ENCODE results near the gene KCTD16.

DNA sequence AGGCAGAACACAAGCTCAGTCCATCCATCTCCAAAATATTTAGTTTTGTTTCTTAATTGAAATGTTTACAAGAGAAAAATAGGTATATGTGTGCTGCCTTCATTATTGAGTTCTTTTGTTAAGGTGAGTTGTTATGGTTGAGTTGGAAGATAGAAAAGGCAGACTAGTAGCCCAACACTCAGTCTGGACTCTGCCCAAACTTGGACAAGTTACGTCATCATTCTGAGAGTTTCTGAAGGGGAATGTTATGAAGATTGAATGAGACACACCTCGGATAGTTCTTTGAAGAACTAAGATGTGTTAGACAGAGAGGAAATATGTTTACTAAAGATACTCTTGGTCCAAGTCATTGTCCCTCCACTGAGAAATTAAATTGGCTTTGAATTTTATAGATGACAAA lies 245.5 kb downstream of the KCTD16 start:
- TF ChIP-seq, protein P1, sequence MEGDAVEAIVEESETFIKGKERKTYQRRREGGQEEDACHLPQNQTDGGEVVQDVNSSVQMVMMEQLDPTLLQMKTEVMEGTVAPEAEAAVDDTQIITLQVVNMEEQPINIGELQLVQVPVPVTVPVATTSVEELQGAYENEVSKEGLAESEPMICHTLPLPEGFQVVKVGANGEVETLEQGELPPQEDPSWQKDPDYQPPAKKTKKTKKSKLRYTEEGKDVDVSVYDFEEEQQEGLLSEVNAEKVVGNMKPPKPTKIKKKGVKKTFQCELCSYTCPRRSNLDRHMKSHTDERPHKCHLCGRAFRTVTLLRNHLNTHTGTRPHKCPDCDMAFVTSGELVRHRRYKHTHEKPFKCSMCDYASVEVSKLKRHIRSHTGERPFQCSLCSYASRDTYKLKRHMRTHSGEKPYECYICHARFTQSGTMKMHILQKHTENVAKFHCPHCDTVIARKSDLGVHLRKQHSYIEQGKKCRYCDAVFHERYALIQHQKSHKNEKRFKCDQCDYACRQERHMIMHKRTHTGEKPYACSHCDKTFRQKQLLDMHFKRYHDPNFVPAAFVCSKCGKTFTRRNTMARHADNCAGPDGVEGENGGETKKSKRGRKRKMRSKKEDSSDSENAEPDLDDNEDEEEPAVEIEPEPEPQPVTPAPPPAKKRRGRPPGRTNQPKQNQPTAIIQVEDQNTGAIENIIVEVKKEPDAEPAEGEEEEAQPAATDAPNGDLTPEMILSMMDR (conservative IDR thresholded peaks at IDR 0.05; ENCODE audit: low read length) = no peak
- no peak for TF ChIP-seq EZH2phosphoT487 (IDR thresholded peaks at IDR 0.05; ENCODE audit: borderline replicate concordance, low read depth, low read length)

All from OCI-LY7 (cell line).